Heart left ventricle (tissue), 16 donors: ENCODE results near the gene PARD3. TPM values are rescaled to one million over a fixed set of nuclear protein-coding genes. Genes with fewer than 3 reads are reported as not detected.

Source experiments
- ATAC-seq, 4 donors: fragments of 200-7000 bp; cut with Tn5 transposase; one replicate each; pipeline ENCODE4 v1.9.1; 2020 to 2022; ENCODE audit warnings: moderate library complexity in 4 of 4, mild to moderate bottlenecking in 3 of 4, moderate number of reproducible peaks in 1 of 4
- DNase-seq, 5 donors: peaks; one replicate each; pipeline ENCODE4 v3.0.0-alpha.2; 2020
- H3K27ac ChIP-seq, 12 donors: fragments of 200-600 bp; sonication (generic) in 4 of 12; one replicate each; pipeline versions ENCODE4 v1.5.0 to v1.8.0; 2016 to 2022; ENCODE audit warnings: mild to moderate bottlenecking in 2 of 12
- H3K27me3 ChIP-seq, 9 donors: fragments of 200-600 bp; sonication (generic) in 2 of 9; one replicate each; pipeline versions ENCODE4 v1.5.1 to v1.8.0; 2016 to 2022; ENCODE audit warnings: mild to moderate bottlenecking in 3 of 9
- H3K36me3 ChIP-seq, 9 donors: fragments of 200-600 bp; sonication (generic) in 2 of 9; one replicate each; pipeline versions ENCODE4 v1.5.0 to v1.8.0; 2018 to 2022; ENCODE audit warnings: mild to moderate bottlenecking in 2 of 9
- H3K4me1 ChIP-seq, 12 donors: fragments of 200-600 bp; sonication (generic) in 4 of 12; one replicate each; pipeline versions ENCODE4 v1.5.0 to v1.8.0; 2016 to 2022; ENCODE audit warnings: mild to moderate bottlenecking in 3 of 12
- H3K4me3 ChIP-seq, 12 donors: fragments of 200-600 bp; sonication (generic) in 4 of 12; one replicate each; pipeline versions ENCODE4 v1.5.0 to v1.8.0; 2017 to 2022; ENCODE audit warnings: mild to moderate bottlenecking in 9 of 12, moderate library complexity in 4 of 12
- H3K9me3 ChIP-seq, 12 donors: fragments of 200-600 bp; sonication (generic) in 4 of 12; one replicate each; pipeline versions ENCODE4 v1.5.0 to v1.8.0; 2016 to 2022; ENCODE audit warnings: mild to moderate bottlenecking in 1 of 12
- CTCF ChIP-seq, 12 donors: fragments of 200-600 bp; sonication (generic) in 4 of 12; IDR thresholded peaks; one replicate each; pipeline versions ENCODE4 v1.5.0 to v1.8.0; 2018 to 2022; ENCODE audit warnings: antibody characterized with exemption in 12 of 12, mild to moderate bottlenecking in 5 of 12
- POLR2A ChIP-seq, 2 donors: fragments of 450-650 bp; IDR thresholded peaks; one replicate each; pipeline ENCODE4 v1.6.1; 2017; ENCODE audit warnings: antibody characterized with exemption in 2 of 2, mild to moderate bottlenecking in 2 of 2, moderate library complexity in 2 of 2
- WGBS, 4 donors: extraction: QIAGEN DNeasy Blood & Tissue Kit in 2 of 4; methylation state at CpG; one replicate each; pipeline versions ENCODE4 v1.1.5 to v1.1.7; 2013 to 2018; 5-methylcytosine and 5-hydroxymethylcytosine counted together
- intact Hi-C, 10 donors: fragments of 100-400 bp; cut with DNase I; formaldehyde crosslinking; loops; one replicate each; pipeline versions ENCODE4 v1.11.1 to v1.14.2; 2022
- polyA plus RNA-seq, 2 donors: library from polyadenylated mRNA; stranded (reverse); fragments of 200-250 nt; gene quantifications; one replicate each; pipeline ENCODE4 v1.2.3, GENCODE V29; 2013
- total RNA-seq, 9 donors: library from RNA; depleted of rRNA in 2 of 9; stranded (reverse); fragments of >200 nt in 2 of 9; fragmentation: NEBNext Ultra II Directional in 3 of 9; extraction: Animal tissue kit (Norgen Biotek cat#: 25700) in 3 of 9; gene quantifications; one replicate each; pipeline versions ENCODE4 v1.1.0 to v1.2.4, GENCODE V29; 2016 to 2023
- donor health status: ischemic (EF 13 %, LVEDD 7.1; RV severe dilation, severe dysfunction).
- donor health status: healthy with polysubstance abuse.
- donor health status: DM: no; HTN: yes; CAD: no.
- donor health status: DM: no; HTN: no; CAD: no.
- donor health status: ischemic (EF 25% LVEDD 6.9; RV normal size, moderate dysfunction).
- donor health status: ischemic (EF 25% LVEDD 5.7; RV mildly dilated, moderate dysfunction).
- donor health status: healthy.
- donor health status: DM: yes; HTN: yes; CAD: no.
- donor health status: ischemic (EF 35%, LVEDD 5.7; RV mildly dilated, moderate dysfunction).
- donor health status: nonischemic (EF 11% LVEDD 7.7; RV severe dilation, severe dysfunction).
- donor health status: DM: yes; HTN: yes; CAD: no.
- donor health status: PGD.
- donor health status: ischemic (EF 29% LVEDD 5.4; RV normal size, mild dysfunction).
- donor health status: nonischemic (EF 23%, LVEDD 6.1; RV moderate dilation, normal function).

Gene PARD3
- total and polyA plus RNA-seq, 11 donors: 24.8 to 69.7 (median 33.1) TPM

GRCh38 chr10:34721208-34721840, 93.8 kb downstream of the PARD3 start:
- no peak for DNase-seq
- Histone ChIP-seq H3K9me3 (no peaks in the 10 kb centered on the region), H3K27me3 (peaks cover 0 to 2% (median 0%) of the 10 kb centered on the region in 9 donors), H3K4me3 (no peak overlapping the region), H3K27ac (no peak overlapping the region), H3K36me3 (no peaks in the 10 kb centered on the region), H3K4me1 (peaks cover 0 to 53% (median 17%) of the 10 kb centered on the region in 12 donors)
- WGBS, 4 donors: 77 to 85% (median 80%) methylated on average over 5 of the region's 5 CpGs
- TF ChIP-seq CTCF (IDR thresholded peaks at IDR 0.05) (no peak), POLR2A (IDR thresholded peaks at IDR 0.05) (no peak)
- intact Hi-C loops: loop anchor here in 8 of 10 donors (5.0 to 10.0 kb wide), 9 partner anchors 54 to 306 kb away; partner anchors contain the start of gene PARD3 (in 1 of the 8)
- no peak for ATAC-seq

- TF ChIP-seq POLR2A (IDR thresholded peaks at IDR 0.05) (no peak), CTCF (IDR thresholded peaks at IDR 0.05) (no peak)
- Histone ChIP-seq H3K36me3 (no peaks in the 10 kb centered on the region), H3K27me3 (peaks cover 0 to 2% (median 0%) of the 10 kb centered on the region in 9 donors), H3K4me3 (no peak overlapping the region), H3K27ac (no peak overlapping the region), H3K9me3 (no peaks in the 10 kb centered on the region), H3K4me1 (peaks cover 0 to 53% (median 17%) of the 10 kb centered on the region in 12 donors)
- DNase-seq (no peak), ATAC-seq (no peak)
- intact Hi-C loops: loop anchor here in 8 of 10 donors (5.0 to 10.0 kb wide), 9 partner anchors 52 to 308 kb away; partner anchors contain the start of gene PARD3 (in 1 of the 8)
- 48 to 95% (median 88%) methylated on average over 1 of the region's 1 CpG for whole genome bisulfite sequencing, 4 donors
Measured at GRCh38 chr10:34719746-34720145, 95.3 kb downstream of the PARD3 start.

- Histone ChIP-seq H3K9me3 (no peaks in the 10 kb centered on the region), H3K27ac (no peak overlapping the region), H3K36me3 (no peaks in the 10 kb centered on the region), H3K27me3 (peaks cover 0 to 2% (median 0%) of the 10 kb centered on the region in 9 donors), H3K4me3 (no peak overlapping the region), H3K4me1 (peaks cover 0 to 48% (median 17%) of the 10 kb centered on the region in 12 donors)
- DNase-seq (no peak), ATAC-seq (no peak)
- intact Hi-C loops: no loop called here
- 45 to 60% (median 53%) methylated on average over 2 of the region's 2 CpGs for WGBS, 4 donors
- TF ChIP-seq POLR2A (IDR thresholded peaks at IDR 0.05) (no peak), CTCF (IDR thresholded peaks at IDR 0.05) (no peak)
Measured at GRCh38 chr10:34719328-34719727, 95.8 kb downstream of the PARD3 start.

GRCh38 chr10:34717429-34717828, 97.7 kb downstream of the PARD3 start:
- Histone ChIP-seq H3K4me3 (no peak overlapping the region), H3K36me3 (no peaks in the 10 kb centered on the region), H3K27me3 (peaks cover 0 to 2% (median 0%) of the 10 kb centered on the region in 9 donors), H3K9me3 (no peaks in the 10 kb centered on the region), H3K4me1 (peaks cover 0 to 42% (median 13%) of the 10 kb centered on the region in 12 donors), H3K27ac (no peak overlapping the region)
- TF ChIP-seq CTCF (IDR thresholded peaks at IDR 0.05): no peak
- no peak for TF ChIP-seq POLR2A (IDR thresholded peaks at IDR 0.05)
- ATAC-seq (peak in 3 of 4 donors; percentile 39 to 70 (median 58)), DNase-seq (no peak)
- WGBS, 4 donors: 79 to 93% (median 82%) methylated on average over 7 of the region's 7 CpGs
- intact Hi-C loops: no loop called here
